Gastrocnemius medialis (tissue), 4 donors: ENCODE results near the gene SYT2. TPM values are rescaled to one million over a fixed set of nuclear protein-coding genes. Genes with fewer than 3 reads are reported as not detected.

Experiments
- ATAC-seq, 2 donors: fragments of 150-250 bp; one replicate each; pipeline ENCODE4 v1.9.1; 2016
- DNase-seq, 2 donors: peaks; one replicate each; pipeline ENCODE4 v3.0.0-alpha.2; 2019
- H3K27ac ChIP-seq, 4 donors: fragments of 200-600 bp; sonication (generic); 1 replicate in 1 of 4; 2 replicates in 3 of 4; pipeline ENCODE4 v1.5.1; 2016 to 2018; ENCODE audit warnings: mild to moderate bottlenecking in 2 of 4, moderate library complexity in 1 of 4
- H3K27me3 ChIP-seq, 3 donors: fragments of 200-600 bp; sonication (generic) in 2 of 3; 1 replicate in 1 of 3; 2 replicates in 2 of 3; pipeline versions ENCODE4 v1.5.1 to v1.6.0; 2016 to 2019; ENCODE audit warnings: mild to moderate bottlenecking in 1 of 3, moderate library complexity in 1 of 3
- H3K36me3 ChIP-seq, 2 donors: fragments of 200-600 bp; sonication (generic) in 1 of 2; one replicate each; pipeline ENCODE4 v1.5.1; 2017 to 2018
- H3K4me1 ChIP-seq, 2 donors: fragments of 200-600 bp; sonication (generic) in 1 of 2; one replicate each; pipeline ENCODE4 v1.5.1; 2016 to 2017; ENCODE audit warnings: mild to moderate bottlenecking in 2 of 2
- H3K4me3 ChIP-seq, 4 donors: fragments of 200-600 bp; sonication (generic) in 3 of 4; 1 replicate in 1 of 4; 2 replicates in 3 of 4; pipeline ENCODE4 v1.5.1; 2016 to 2019; ENCODE audit warnings: mild to moderate bottlenecking in 2 of 4
- H3K9me3 ChIP-seq, 3 donors: fragments of 200-600 bp; sonication (generic) in 2 of 3; 1 replicate in 1 of 3; 2 replicates in 2 of 3; pipeline ENCODE4 v1.5.1; 2016 to 2019
- CTCF ChIP-seq, 5 experiments: fragments of 450-650 bp in 3 of 5; fragments of 200-600 bp in 2 of 5; sonication (generic) in 2 of 5; IDR thresholded peaks in 4 of 5; conservative IDR thresholded peaks in 1 of 5; 1 replicate in 4 of 5; 2 replicates in 1 of 5; pipeline ENCODE4 v1.5.1; 2016 to 2019; ENCODE audit warnings: antibody characterized with exemption in 5 of 5, mild to moderate bottlenecking in 3 of 5, moderate library complexity in 3 of 5
- POLR2A ChIP-seq, 2 donors: fragments of 450-650 bp; IDR thresholded peaks; one replicate each; pipeline ENCODE4 v1.6.1; 2017; ENCODE audit warnings: antibody characterized with exemption in 2 of 2, mild to moderate bottlenecking in 2 of 2, moderate library complexity in 2 of 2
- in situ Hi-C, 4 donors: fragments of 200-750 bp; cut with MboI; loops; one replicate each; pipeline versions ENCODE4 v1.15.0 to v1.8.0; 2017; ENCODE audit warnings: low sequenced_read_pairs in 4 of 4
- intact Hi-C: fragments of 100-400 bp; cut with DNase I; formaldehyde crosslinking; loops from one replicate; pipeline ENCODE4 v1.15.1; 2023; ENCODE audit warnings: low total_unique reads
- total RNA-seq, 4 donors: library from RNA; depleted of rRNA; stranded (reverse); fragments of >200 nt; gene quantifications; one replicate each; pipeline versions ENCODE4 v1.1.0 to v1.2.3, GENCODE V29; 2016

Gene SYT2
- total RNA-seq, 4 donors from 2014 or later = not detected

- DNase-seq (no peak), ATAC-seq (no peak)
- in situ Hi-C loops (loop anchor here (25.0 kb wide), 3 partner anchors 216 to 391 kb away; partner anchors contain the start of genes PPP1R12B (in 3 of the 4) and UBE2T (in 3 of the 4)), intact Hi-C loops (no loop called here)
- Histone ChIP-seq H3K36me3 (no peaks in the 10 kb centered on the region), H3K27ac (no peak overlapping the region), H3K4me3 (no peak overlapping the region), H3K4me1 (no peaks in the 10 kb centered on the region), H3K27me3 (peaks cover 17 to 25% (median 18%) of the 10 kb centered on the region in 3 donors), H3K9me3 (no peaks in the 10 kb centered on the region)
- TF ChIP-seq POLR2A (IDR thresholded peaks at IDR 0.05) (no peak), CTCF (IDR thresholded peaks at IDR 0.05 in 4 of 5, conservative IDR thresholded peaks at IDR 0.05 in 1 of 5) (no peak)
Measured at GRCh38 chr1:202703191-202703590, 7.1 kb downstream of the SYT2 start.

- peaks cover 9 to 15% (median 11%) of the 10 kb centered on the region in 3 donors for H3K27me3 ChIP-seq
- no peak for DNase-seq
- no peak for TF ChIP-seq CTCF (IDR thresholded peaks at IDR 0.05 in 4 of 5, conservative IDR thresholded peaks at IDR 0.05 in 1 of 5)
- TF ChIP-seq POLR2A (IDR thresholded peaks at IDR 0.05) = no peak
- H3K27ac ChIP-seq = no peak overlapping the region
- intact Hi-C loops (no loop called here), in situ Hi-C loops (loop anchor here (25.0 kb wide), 3 partner anchors 215 to 390 kb away; partner anchors contain the start of genes PPP1R12B (in 3 of the 4) and UBE2T (in 3 of the 4))
- no peaks in the 10 kb centered on the region for H3K4me1 ChIP-seq
- no peak overlapping the region for H3K4me3 ChIP-seq
- no peaks in the 10 kb centered on the region for H3K36me3 ChIP-seq
- H3K9me3 ChIP-seq = no peaks in the 10 kb centered on the region
- no peak for ATAC-seq
Measured at GRCh38 chr1:202702088-202702487, 8.2 kb downstream of the SYT2 start.

- no peaks in the 10 kb centered on the region for H3K4me1 ChIP-seq
- ATAC-seq (no peak), DNase-seq (no peak)
- in situ Hi-C loops = loop anchor here (25.0 kb wide), 3 partner anchors 214 to 389 kb away; partner anchors contain the start of genes PPP1R12B (in 3 of the 4) and UBE2T (in 3 of the 4)
- H3K27me3 ChIP-seq = peaks cover 9 to 15% (median 14%) of the 10 kb centered on the region in 3 donors
- no peak overlapping the region for H3K27ac ChIP-seq
- H3K36me3 ChIP-seq = no peaks in the 10 kb centered on the region
- TF ChIP-seq POLR2A (IDR thresholded peaks at IDR 0.05) = no peak
- no peak for TF ChIP-seq CTCF (IDR thresholded peaks at IDR 0.05 in 4 of 5, conservative IDR thresholded peaks at IDR 0.05 in 1 of 5)
- no peak overlapping the region for H3K4me3 ChIP-seq
- H3K9me3 ChIP-seq = no peaks in the 10 kb centered on the region
- intact Hi-C loops = no loop called here
Measured at GRCh38 chr1:202701200-202701599, 9.1 kb downstream of the SYT2 start.

- intact Hi-C loops = no loop called here
- Histone ChIP-seq H3K4me1 (no peaks in the 10 kb centered on the region), H3K27me3 (peaks cover 13 to 18% (median 14%) of the 10 kb centered on the region in 3 donors), H3K9me3 (no peaks in the 10 kb centered on the region), H3K36me3 (no peaks in the 10 kb centered on the region), H3K27ac (no peak overlapping the region), H3K4me3 (no peak overlapping the region)
- TF ChIP-seq CTCF (IDR thresholded peaks at IDR 0.05 in 4 of 5, conservative IDR thresholded peaks at IDR 0.05 in 1 of 5) (no peak), POLR2A (IDR thresholded peaks at IDR 0.05) (no peak)
- DNase-seq (no peak), ATAC-seq (no peak)
- in situ Hi-C loops = loop anchor here (25.0 kb wide), 3 partner anchors 213 to 388 kb away; partner anchors contain the start of genes PPP1R12B (in 3 of the 4) and UBE2T (in 3 of the 4)
Measured at GRCh38 chr1:202700061-202700460, 10.2 kb downstream of the SYT2 start.

- in situ Hi-C loops = no loop called here
- Histone ChIP-seq H3K4me1 (no peaks in the 10 kb centered on the region), H3K36me3 (no peaks in the 10 kb centered on the region), H3K9me3 (no peaks in the 10 kb centered on the region), H3K27ac (no peak overlapping the region), H3K4me3 (no peak overlapping the region), H3K27me3 (peaks cover 8 to 18% (median 15%) of the 10 kb centered on the region in 3 donors)
- intact Hi-C loops = no loop called here
- DNase-seq = no peak
- no peak for ATAC-seq
- TF ChIP-seq POLR2A (IDR thresholded peaks at IDR 0.05) = no peak
- TF ChIP-seq CTCF (IDR thresholded peaks at IDR 0.05 in 4 of 5, conservative IDR thresholded peaks at IDR 0.05 in 1 of 5) = no peak
Measured at GRCh38 chr1:202698276-202698675, 12.0 kb downstream of the SYT2 start.
